Upper lobe of right lung (tissue), 1 donor: ENCODE measurements around the gene RBM38. TPM values are rescaled to one million over a fixed set of nuclear protein-coding genes. Genes with fewer than 3 reads are reported as not detected.

ENCODE experiments used
- ATAC-seq: fragments of 200-7000 bp; cut with Tn5 transposase; one replicate; pipeline ENCODE4 v1.9.1; 2020; ENCODE audit warnings: mild to moderate bottlenecking, moderate library complexity
- DNase-seq: peaks from one replicate; pipeline ENCODE4 v3.0.0-alpha.2; 2020
- H3K27ac ChIP-seq: fragments of 200-600 bp; one replicate; pipeline ENCODE4 v1.8.0; 2022
- H3K27me3 ChIP-seq: fragments of 200-600 bp; one replicate; pipeline ENCODE4 v1.8.0; 2022; ENCODE audit warnings: mild to moderate bottlenecking
- H3K36me3 ChIP-seq: fragments of 200-600 bp; one replicate; pipeline ENCODE4 v1.8.0; 2022
- H3K4me1 ChIP-seq: fragments of 200-600 bp; one replicate; pipeline ENCODE4 v1.8.0; 2022
- H3K4me3 ChIP-seq: fragments of 200-600 bp; one replicate; pipeline ENCODE4 v1.8.0; 2022; ENCODE audit warnings: mild to moderate bottlenecking
- H3K9me3 ChIP-seq: fragments of 200-600 bp; one replicate; pipeline ENCODE4 v1.8.0; 2022
- intact Hi-C: fragments of 100-400 bp; cut with DNase I; formaldehyde crosslinking; loops from one replicate; pipeline ENCODE4 v1.11.0; 2022
- total RNA-seq: library from RNA; stranded (reverse); fragmentation: NEBNext Ultra II Directional; extraction: Animal tissue kit (Norgen Biotek cat#: 25700); gene quantifications from one replicate; pipeline ENCODE4 v1.2.1, GENCODE V29; 2021
- TF ChIP-seq, protein P1 (sequence below): fragments of 200-600 bp; IDR thresholded peaks from one replicate; pipeline ENCODE4 v1.8.0; 2022; ENCODE audit warnings: antibody characterized with exemption
- donor health status: DM: no; HTN: yes; CAD: no; lungs with severe emphysema.

Gene RBM38
- total RNA-seq, 1 donor from 2014 or later, result 13.4 TPM

DNA sequence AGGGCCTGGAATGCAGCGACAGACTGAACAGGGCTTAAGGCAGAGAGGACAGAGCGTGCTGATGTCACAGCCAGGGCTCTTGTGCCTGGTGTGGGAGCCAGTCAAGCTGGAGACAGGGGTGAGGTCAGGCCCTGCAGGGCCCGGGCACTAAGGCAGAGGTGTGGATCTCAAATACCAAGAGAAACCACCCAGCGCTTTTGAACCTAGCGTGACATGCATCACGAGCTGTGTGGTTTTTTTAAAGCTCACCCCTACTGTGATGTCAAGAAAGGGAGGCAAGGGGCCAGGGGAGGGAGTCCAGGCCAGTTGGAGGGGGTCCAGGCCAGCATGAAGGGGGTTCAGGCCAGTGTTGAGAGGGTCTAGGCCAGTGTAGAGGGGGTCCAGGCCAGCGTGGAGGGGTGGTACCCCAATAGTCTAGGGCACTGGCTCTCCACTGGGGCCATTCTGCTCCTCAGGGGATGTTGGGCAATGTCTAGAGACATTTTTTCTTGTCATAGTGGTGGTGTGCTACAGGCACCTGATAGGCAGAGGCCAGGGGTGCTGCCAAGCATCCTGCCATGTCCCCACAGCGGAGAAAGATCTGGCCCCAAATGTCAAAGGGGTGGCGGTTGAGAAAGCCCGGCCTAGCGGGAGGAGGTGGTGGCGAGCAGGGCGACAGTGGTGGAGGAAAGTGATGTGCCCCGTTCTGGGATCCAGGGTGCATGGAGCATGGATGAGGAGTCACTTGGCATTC, 42.6 kb downstream of the RBM38 start:
- intact Hi-C loops, result no loop called here
- DNase-seq (no peak), ATAC-seq (peak; percentile 34)
- TF ChIP-seq, protein P1, sequence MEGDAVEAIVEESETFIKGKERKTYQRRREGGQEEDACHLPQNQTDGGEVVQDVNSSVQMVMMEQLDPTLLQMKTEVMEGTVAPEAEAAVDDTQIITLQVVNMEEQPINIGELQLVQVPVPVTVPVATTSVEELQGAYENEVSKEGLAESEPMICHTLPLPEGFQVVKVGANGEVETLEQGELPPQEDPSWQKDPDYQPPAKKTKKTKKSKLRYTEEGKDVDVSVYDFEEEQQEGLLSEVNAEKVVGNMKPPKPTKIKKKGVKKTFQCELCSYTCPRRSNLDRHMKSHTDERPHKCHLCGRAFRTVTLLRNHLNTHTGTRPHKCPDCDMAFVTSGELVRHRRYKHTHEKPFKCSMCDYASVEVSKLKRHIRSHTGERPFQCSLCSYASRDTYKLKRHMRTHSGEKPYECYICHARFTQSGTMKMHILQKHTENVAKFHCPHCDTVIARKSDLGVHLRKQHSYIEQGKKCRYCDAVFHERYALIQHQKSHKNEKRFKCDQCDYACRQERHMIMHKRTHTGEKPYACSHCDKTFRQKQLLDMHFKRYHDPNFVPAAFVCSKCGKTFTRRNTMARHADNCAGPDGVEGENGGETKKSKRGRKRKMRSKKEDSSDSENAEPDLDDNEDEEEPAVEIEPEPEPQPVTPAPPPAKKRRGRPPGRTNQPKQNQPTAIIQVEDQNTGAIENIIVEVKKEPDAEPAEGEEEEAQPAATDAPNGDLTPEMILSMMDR, result no peak
- Histone ChIP-seq H3K27me3 (no peaks in the 10 kb centered on the region), H3K9me3 (no peaks in the 10 kb centered on the region), H3K36me3 (no peaks in the 10 kb centered on the region), H3K27ac (no peak overlapping the region), H3K4me3 (no peak overlapping the region), H3K4me1 (peaks cover 30% of the 10 kb centered on the region)

DNA sequence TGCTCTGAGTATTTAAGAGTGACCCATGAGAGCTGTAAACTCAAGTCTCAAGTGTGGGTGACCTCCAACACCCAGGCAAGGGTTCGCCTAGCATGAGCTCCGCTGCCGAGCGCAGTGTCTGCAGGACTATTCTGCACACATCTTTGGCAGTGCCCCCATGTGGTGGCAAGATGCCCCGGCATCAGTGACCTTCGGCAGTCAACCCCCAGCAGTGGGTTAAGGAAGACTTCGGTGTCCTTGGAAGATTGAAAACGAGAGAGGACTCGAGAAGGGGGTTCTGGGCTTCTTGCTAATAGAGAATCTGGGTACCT, 43.1 kb downstream of the RBM38 start:
- TF ChIP-seq, protein P1, result peak; percentile 11
- no peaks in the 10 kb centered on the region for H3K36me3 ChIP-seq
- H3K27ac ChIP-seq, result no peak overlapping the region
- ATAC-seq (no peak), DNase-seq (no peak)
- no peaks in the 10 kb centered on the region for H3K9me3 ChIP-seq
- no peaks in the 10 kb centered on the region for H3K27me3 ChIP-seq
- intact Hi-C loops, result no loop called here
- no peak overlapping the region for H3K4me3 ChIP-seq
- H3K4me1 ChIP-seq, result peaks cover 30% of the 10 kb centered on the region

DNA sequence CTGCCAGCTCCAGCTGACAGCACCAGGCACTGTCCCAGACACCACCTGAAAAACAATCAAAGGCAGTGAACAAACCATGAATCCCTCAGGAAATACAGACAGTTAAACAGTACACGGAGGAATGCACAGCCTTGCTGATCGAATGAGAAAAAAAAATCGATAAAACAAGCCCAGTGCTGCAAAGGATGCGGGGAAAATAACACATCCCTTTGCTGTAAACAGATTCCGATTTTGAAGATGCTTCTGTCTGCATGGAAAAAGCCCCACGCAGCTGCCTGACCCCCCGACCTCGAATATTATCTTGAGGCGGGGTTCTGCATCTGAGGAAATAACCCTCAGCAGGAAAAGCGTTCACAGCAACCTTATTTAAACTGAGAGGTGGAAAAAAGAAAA, 43.9 kb downstream of the RBM38 start:
- Histone ChIP-seq H3K36me3 (no peaks in the 10 kb centered on the region), H3K4me3 (no peak overlapping the region), H3K9me3 (no peaks in the 10 kb centered on the region), H3K27ac (no peak overlapping the region), H3K4me1 (peaks cover 30% of the 10 kb centered on the region), H3K27me3 (no peaks in the 10 kb centered on the region)
- intact Hi-C loops, result no loop called here
- TF ChIP-seq, protein P1, result no peak
- ATAC-seq (no peak), DNase-seq (no peak)

DNA sequence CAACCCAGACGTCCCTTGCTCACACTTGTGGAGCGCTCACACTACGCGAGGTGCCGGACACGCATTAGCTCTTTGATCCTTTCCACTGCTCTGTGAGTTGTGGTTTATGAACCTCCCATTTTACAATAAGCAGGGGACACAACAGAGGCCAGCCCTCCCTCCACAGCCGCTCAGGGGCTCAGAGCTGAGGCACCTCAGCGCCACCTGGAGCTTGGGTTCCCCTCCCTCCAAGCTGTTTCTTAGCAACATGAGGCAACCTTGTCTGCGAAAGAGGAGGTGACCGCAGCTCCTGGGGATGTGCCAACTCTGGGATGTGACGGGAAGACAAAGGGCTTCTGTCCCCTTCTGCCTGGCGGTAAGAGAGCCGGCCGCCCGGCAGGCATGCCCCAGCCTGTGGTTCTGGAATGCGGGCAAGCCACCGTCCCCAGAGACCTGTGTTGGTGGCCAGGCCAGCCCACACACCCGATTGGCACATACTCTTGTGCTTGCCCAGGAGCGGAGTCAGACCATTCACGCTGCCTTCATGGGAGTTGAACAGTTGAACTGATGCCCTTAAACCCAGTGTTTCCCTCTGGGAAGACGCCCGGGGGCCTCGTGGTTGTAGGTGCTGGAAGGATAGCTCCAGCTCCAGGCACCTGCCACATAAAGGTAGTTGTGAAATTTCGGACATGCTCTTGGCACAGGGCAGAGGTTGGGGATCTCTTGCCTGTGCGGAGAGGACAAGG, 44.5 kb downstream of the RBM38 start:
- DNase-seq (peak; percentile 85), ATAC-seq (peak; percentile 49)
- H3K9me3 ChIP-seq, result no peaks in the 10 kb centered on the region
- TF ChIP-seq, protein P1, result no peak
- no peaks in the 10 kb centered on the region for H3K27me3 ChIP-seq
- H3K36me3 ChIP-seq, result no peaks in the 10 kb centered on the region
- no peak overlapping the region for H3K4me3 ChIP-seq
- intact Hi-C loops, result no loop called here
- H3K27ac ChIP-seq, result no peak overlapping the region
- H3K4me1 ChIP-seq, result peaks cover 33% of the 10 kb centered on the region

DNA sequence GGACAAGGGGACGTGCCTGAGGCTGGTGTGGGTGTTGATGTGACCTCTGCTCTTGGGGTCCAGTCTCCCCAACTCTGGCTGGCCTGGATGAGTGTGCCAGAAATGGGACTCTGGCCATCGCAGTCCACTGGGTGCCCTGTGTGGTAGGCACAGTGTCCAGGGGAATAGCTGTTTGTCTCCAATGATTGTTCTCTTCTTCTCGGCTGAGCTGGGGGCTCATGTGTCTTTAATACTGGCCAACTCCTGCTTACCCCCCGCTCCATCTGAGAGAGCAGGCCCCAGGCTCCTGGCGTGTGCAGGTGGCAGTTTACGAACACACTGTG, 45.0 kb downstream of the RBM38 start:
- H3K27ac ChIP-seq, result no peak overlapping the region
- intact Hi-C loops, result no loop called here

More for the DNA sequence above, 45.0 kb downstream of the RBM38 start:
- Histone ChIP-seq H3K27me3 (no peaks in the 10 kb centered on the region), H3K36me3 (no peaks in the 10 kb centered on the region), H3K9me3 (no peaks in the 10 kb centered on the region), H3K4me1 (peaks cover 39% of the 10 kb centered on the region), H3K4me3 (no peak overlapping the region)
- TF ChIP-seq, protein P1, result no peak
- ATAC-seq (no peak), DNase-seq (no peak)
